ENCODE data around the gene AKR1C1. TPM values are rescaled to one million over a fixed set of nuclear protein-coding genes. Genes with fewer than 3 reads are reported as not detected.

Gene AKR1C1
- total RNA-seq, 1 experiment from 2014 or later = 1.9 TPM

DNA sequence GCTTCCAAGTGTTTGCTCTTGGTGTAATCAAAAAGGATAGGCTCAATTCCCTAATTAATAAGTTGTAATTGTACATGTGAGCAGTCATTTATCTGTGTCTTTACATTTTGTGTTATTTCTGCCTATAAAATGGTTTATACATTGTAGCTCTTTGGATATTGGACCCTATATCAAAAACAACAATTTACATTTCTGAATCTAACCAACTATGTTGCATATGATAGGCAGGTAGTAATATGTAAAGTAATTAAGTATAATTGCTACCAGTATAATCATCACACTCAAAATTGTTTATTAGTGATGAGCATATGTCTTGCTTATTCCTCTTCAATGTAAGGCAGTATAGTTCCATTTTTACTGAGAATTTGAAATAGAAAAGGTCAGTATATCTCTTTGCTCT lies 13.8 kb downstream of the AKR1C1 start:
- Histone ChIP-seq H3K4ac (ENCODE audit: low read depth, low read length) (no peak overlapping the region), H2AK5ac (ENCODE audit: insufficient read length, low read length) (no peak overlapping the region), H3K14ac (ENCODE audit: insufficient read depth, low read length) (no peak overlapping the region), H4K20me1 (ENCODE audit: control insufficient read depth, insufficient read depth, insufficient read length) (no peaks in the 10 kb centered on the region), H3K9ac (ENCODE audit: extremely low read depth, insufficient read length, low read length) (no peak overlapping the region), H3T11ph (ENCODE audit: low read length) (no peak overlapping the region), H2BK5ac (ENCODE audit: insufficient read length, low read length) (no peak overlapping the region), H2BK15ac (ENCODE audit: low read depth, low read length) (no peak overlapping the region), H3K23ac (ENCODE audit: insufficient read length, low read depth, low read length) (no peak overlapping the region), H3K27ac (ENCODE audit: insufficient read length, low read depth, low read length) (no peak overlapping the region), H4K5ac (ENCODE audit: insufficient read length, low read depth, low read length) (no peak overlapping the region), H3K4me1 (ENCODE audit: insufficient read depth, low read length) (no peaks in the 10 kb centered on the region; the same call in 1 of the 2 replicates), H3K27me3 (ENCODE audit: insufficient read depth, low read length) (no peaks in the 10 kb centered on the region), H3K18ac (ENCODE audit: insufficient read length, low read depth, low read length) (no peak overlapping the region), H4K91ac (ENCODE audit: insufficient read length, low read depth, low read length) (no peak overlapping the region), H3K56ac (ENCODE audit: insufficient read length, low read depth, low read length) (no peak overlapping the region), H3K79me2 (ENCODE audit: insufficient read depth, low read length) (no peaks in the 10 kb centered on the region), H2AFZ (ENCODE audit: low read length) (no peak overlapping the region), H3K23me2 (ENCODE audit: insufficient read length, low read depth, low read length, poor library complexity, severe bottlenecking) (no peaks in the 10 kb centered on the region), H2BK120ac (ENCODE audit: low read depth, low read length, poor library complexity, severe bottlenecking) (no peak overlapping the region), H2BK20ac (ENCODE audit: low read depth, low read length, poor library complexity, severe bottlenecking) (no peak overlapping the region), H2BK12ac (ENCODE audit: insufficient read length, low read depth, low read length) (no peak overlapping the region), H3K79me1 (ENCODE audit: insufficient read depth, low read depth, low read length, poor library complexity, severe bottlenecking) (no peaks in the 10 kb centered on the region), H3K4me2 (ENCODE audit: insufficient read depth, insufficient read length, low read length) (no peak overlapping the region), H3K9me3 (ENCODE audit: control insufficient read depth, low read depth, low read length) (no peaks in the 10 kb centered on the region), H4K8ac (replicated peaks; ENCODE audit: insufficient read length, low read depth, low read length) (no peak overlapping the region)
- TF ChIP-seq, protein P1, sequence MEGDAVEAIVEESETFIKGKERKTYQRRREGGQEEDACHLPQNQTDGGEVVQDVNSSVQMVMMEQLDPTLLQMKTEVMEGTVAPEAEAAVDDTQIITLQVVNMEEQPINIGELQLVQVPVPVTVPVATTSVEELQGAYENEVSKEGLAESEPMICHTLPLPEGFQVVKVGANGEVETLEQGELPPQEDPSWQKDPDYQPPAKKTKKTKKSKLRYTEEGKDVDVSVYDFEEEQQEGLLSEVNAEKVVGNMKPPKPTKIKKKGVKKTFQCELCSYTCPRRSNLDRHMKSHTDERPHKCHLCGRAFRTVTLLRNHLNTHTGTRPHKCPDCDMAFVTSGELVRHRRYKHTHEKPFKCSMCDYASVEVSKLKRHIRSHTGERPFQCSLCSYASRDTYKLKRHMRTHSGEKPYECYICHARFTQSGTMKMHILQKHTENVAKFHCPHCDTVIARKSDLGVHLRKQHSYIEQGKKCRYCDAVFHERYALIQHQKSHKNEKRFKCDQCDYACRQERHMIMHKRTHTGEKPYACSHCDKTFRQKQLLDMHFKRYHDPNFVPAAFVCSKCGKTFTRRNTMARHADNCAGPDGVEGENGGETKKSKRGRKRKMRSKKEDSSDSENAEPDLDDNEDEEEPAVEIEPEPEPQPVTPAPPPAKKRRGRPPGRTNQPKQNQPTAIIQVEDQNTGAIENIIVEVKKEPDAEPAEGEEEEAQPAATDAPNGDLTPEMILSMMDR (conservative IDR thresholded peaks at IDR 0.05) = no peak
- H3K36me3 Mint-ChIP-seq (ENCODE audit: insufficient read depth in 1 of 3, low read depth in 3 of 3) = no peaks in the 10 kb centered on the region
- peaks cover 6 to 7% of the 10 kb centered on the region in 2 experiments for H3K4me1 Mint-ChIP-seq
- DNase-seq = no peak
- peaks cover 0 to 19% of the 10 kb centered on the region in 2 experiments; a peak in 4 of 5 replicates for H3K9me3 Mint-ChIP-seq
- H3K27me3 Mint-ChIP-seq (ENCODE audit: low read depth) = 0 out of 2 replicates have a peak, but pooled peaks cover 1% of the 10 kb centered on the region
- no peak overlapping the region for H3K27ac Mint-ChIP-seq
- H3K4me3 Mint-ChIP-seq = no peak overlapping the region

Measured in H9 (cell line).